GM12878 (cell line): Measurements from ENCODE around the gene DYRK1B. TPM values are rescaled to one million over a fixed set of nuclear protein-coding genes. Genes with fewer than 3 reads are reported as not detected.

ENCODE experiments used
- ATAC-seq: fragments of 200-7000 bp; cut with Tn5 transposase; 3 replicates; pipeline ENCODE4 v1.9.1; 2020; ENCODE audit warnings: mild to moderate bottlenecking, moderate library complexity
- BruUV-seq: library from RNA; stranded (reverse); fragments of 400-500 nt; replicated peaks from 2 replicates; lab custom pipeline; 2021; lab: Mats Ljungman, UMichigan
- CTCF ChIA-PET: fragments of 300-600 bp; sonication (Branson Sonifier 250); formaldehyde crosslinking; extraction: SDS; loops from one replicate; lab custom pipeline; 2021; ENCODE audit warnings: inconsistent platforms; lab: Yijun Ruan, JAX
- POLR2A ChIA-PET: fragments of 350-600 bp; formaldehyde crosslinking; extraction: SDS; loops from one replicate; lab custom pipeline; 2021; ENCODE audit warnings: inconsistent platforms; lab: Charles Lee
- RAD21 ChIA-PET: fragments of 300-600 bp; sonication (Branson Sonifier 250); formaldehyde crosslinking; loops from one replicate; lab custom pipeline; 2023; ENCODE audit warnings: antibody characterized with exemption; ENCODE audit not compliant: unreplicated experiment; lab: Charles Lee
- SMC1A ChIA-PET: fragments of 300-600 bp; sonication (Branson Sonifier 250); formaldehyde crosslinking; loops from one replicate; lab custom pipeline; 2023; ENCODE audit not compliant: unreplicated experiment, uncharacterized antibody; lab: Charles Lee
- DNase-seq: peaks from one replicate; pipeline ENCODE4 v3.0.0-alpha.2; 2011; ENCODE audit warnings: low read depth, low spot score
- FAIRE-seq: peaks from 3 replicates; lab custom pipeline; 2011; peaks lifted over from hg19 to GRCh38; lab: Jason Lieb, UNC
- H2AFZ ChIP-seq: 2 replicates; pipeline ENCODE4 v1.6.0; 2011; ENCODE audit warnings: low read depth, low read length, control low read depth; ENCODE audit not compliant: control insufficient read depth
- H3K27ac ChIP-seq: 2 replicates; pipeline ENCODE4 v1.5.1; 2011; ENCODE audit warnings: control low read depth; ENCODE audit not compliant: control insufficient read depth, insufficient read depth
- H3K27me3 ChIP-seq, 2 experiments: replicated peaks in 1 of 2; 2 replicates each; pipeline versions ENCODE4 v1.6.0 to v1.6.1; 2011; ENCODE audit warnings: low read length in 1 of 2; ENCODE audit not compliant: control insufficient read depth in 2 of 2, insufficient read depth in 2 of 2
- H3K36me3 ChIP-seq, 2 experiments: 2 replicates each; pipeline ENCODE4 v1.5.1; 2011; ENCODE audit warnings: low read length in 1 of 2; ENCODE audit not compliant: control insufficient read depth in 2 of 2, insufficient read depth in 2 of 2
- H3K4me1 ChIP-seq: 2 replicates; pipeline ENCODE4 v1.6.1; 2011; ENCODE audit warnings: mild to moderate bottlenecking, low read length, moderate library complexity, mixed read lengths; ENCODE audit not compliant: control insufficient read depth, insufficient read depth
- H3K4me2 ChIP-seq: 2 replicates; pipeline ENCODE4 v1.6.0; 2011; ENCODE audit warnings: control low read depth; ENCODE audit not compliant: control insufficient read depth, insufficient read depth
- H3K4me3 ChIP-seq: fragments of 200-600 bp; sonication (generic); 2 replicates; pipeline ENCODE4 v1.5.1; 2016
- H3K79me2 ChIP-seq: 2 replicates; pipeline ENCODE4 v1.6.0; 2011; ENCODE audit warnings: low read length; ENCODE audit not compliant: control insufficient read depth, insufficient read depth
- H3K9ac ChIP-seq: 2 replicates; pipeline ENCODE4 v1.8.0; 2011; ENCODE audit warnings: low read length, control low read depth, mixed read lengths; ENCODE audit not compliant: control insufficient read depth, insufficient read depth
- H3K9me3 ChIP-seq: replicated peaks from 3 replicates; pipeline ENCODE4 v1.5.1; 2011; ENCODE audit warnings: mild to moderate bottlenecking, low read length; ENCODE audit not compliant: control insufficient read depth, insufficient read depth
- H4K20me1 ChIP-seq: 2 replicates; pipeline ENCODE4 v1.6.0; 2011; ENCODE audit not compliant: control insufficient read depth, insufficient read depth
- HCFC1 ChIP-seq: fragments of 150-350 bp; IDR thresholded peaks from 2 replicates; pipeline ENCODE4 v1.6.1; 2014; ENCODE audit warnings: low read length
- HDGF ChIP-seq: fragments of 450-650 bp; IDR thresholded peaks from 2 replicates; pipeline ENCODE4 v1.6.1; 2016; ENCODE audit warnings: antibody characterized with exemption
- MTA3 ChIP-seq: IDR thresholded peaks from 2 replicates; pipeline ENCODE4 v1.6.1; 2012; ENCODE audit warnings: low read length, inconsistent platforms, borderline replicate concordance
- NBN ChIP-seq: fragments of 450-650 bp; IDR thresholded peaks from 2 replicates; pipeline ENCODE4 v1.6.1; 2016
- NR2C1 ChIP-seq: fragments of 450-650 bp; IDR thresholded peaks from 2 replicates; pipeline ENCODE4 v1.6.1; 2017; ENCODE audit warnings: antibody characterized with exemption, mild to moderate bottlenecking, moderate library complexity
- SMC3 ChIP-seq: IDR thresholded peaks from 2 replicates; pipeline ENCODE4 v1.6.1; 2011; ENCODE audit warnings: low read length, improper control_type of control experiment, borderline replicate concordance
- USF1 ChIP-seq: IDR thresholded peaks from 2 replicates; pipeline ENCODE4 v1.6.1; 2011; ENCODE audit warnings: borderline replicate concordance, low read depth, mild to moderate bottlenecking, moderate library complexity, mixed read lengths, low read length; ENCODE audit not compliant: insufficient read depth; ENCODE audit errors: extremely low read length
- YY1 ChIP-seq: IDR thresholded peaks from 2 replicates; pipeline ENCODE4 v1.6.1; 2011; ENCODE audit warnings: low read depth, mild to moderate bottlenecking, low read length
- ZBTB11 ChIP-seq: fragments of 450-650 bp; formaldehyde crosslinking; IDR thresholded peaks from 2 replicates; pipeline ENCODE4 v1.5.0; 2022; ENCODE audit warnings: mild to moderate bottlenecking, missing genetic modification characterization
- WGBS: methylation state at CpG from one replicate; pipeline ENCODE4 v1.1.6; 2016; ENCODE audit warnings: low lambda C conversion rate; ENCODE audit not compliant: insufficient replicate concordance, insufficient coverage; ENCODE audit errors: missing lambda C conversion rate; 5-methylcytosine and 5-hydroxymethylcytosine counted together
- in situ Hi-C: fragments of 300-500 bp; cut with MboI; formaldehyde crosslinking; loops from 9 replicates; pipeline ENCODE4 v1.14.3; 2018; ENCODE audit warnings: mixed read lengths
- intact Hi-C: fragments of 100-400 bp; cut with micrococcal nuclease; formaldehyde crosslinking; loops from one replicate; pipeline ENCODE4 v1.14.2; 2022; ENCODE audit not compliant: unreplicated experiment
- polyA plus RNA-seq, 11 experiments: library from polyadenylated mRNA; depleted of rRNA in 4 of 11; unstranded in 6 of 11; stranded (reverse) in 5 of 11; fragments of >200 nt; fragmentation: Nextera tagmentation in 4 of 11; fragmentation: Illumina TruSeq in 1 of 11; extraction: Ambion mirVana in 4 of 11; extraction: Trizol in 1 of 11; gene quantifications; 1 replicate in 1 of 11; 2 replicates in 10 of 11; pipeline versions ENCODE4 v1.2.1 to v1.2.3, GENCODE V29; 2011 to 2016; ENCODE audit warnings: inconsistent platforms in 2 of 11, missing spikeins in 2 of 11, low read depth in 1 of 11
- total RNA-seq, 4 experiments: library from RNA; depleted of rRNA in 3 of 4; stranded (reverse); fragments of >200 nt in 3 of 4; fragmentation: Illumina TruSeq in 1 of 4; extraction: Trizol in 1 of 4; gene quantifications; 2 replicates each; pipeline versions ENCODE4 v1.2.1 to v1.2.3, GENCODE V29; 2013 to 2021
- TF ChIP-seq, protein P1 (sequence below): IDR thresholded peaks from 2 replicates; pipeline ENCODE4 v1.6.1; 2011; ENCODE audit warnings: mild to moderate bottlenecking, low read depth, low read length, moderate library complexity; ENCODE audit not compliant: insufficient replicate concordance

The DYRK1B gene
- total and polyA plus RNA-seq, 10 of the 15 experiments (the other 5 are each of a cell fraction or from before 2014, with no cell fraction given) = 0.07 to 10.2 (median 3.4) TPM; not detected in 1

DNA sequence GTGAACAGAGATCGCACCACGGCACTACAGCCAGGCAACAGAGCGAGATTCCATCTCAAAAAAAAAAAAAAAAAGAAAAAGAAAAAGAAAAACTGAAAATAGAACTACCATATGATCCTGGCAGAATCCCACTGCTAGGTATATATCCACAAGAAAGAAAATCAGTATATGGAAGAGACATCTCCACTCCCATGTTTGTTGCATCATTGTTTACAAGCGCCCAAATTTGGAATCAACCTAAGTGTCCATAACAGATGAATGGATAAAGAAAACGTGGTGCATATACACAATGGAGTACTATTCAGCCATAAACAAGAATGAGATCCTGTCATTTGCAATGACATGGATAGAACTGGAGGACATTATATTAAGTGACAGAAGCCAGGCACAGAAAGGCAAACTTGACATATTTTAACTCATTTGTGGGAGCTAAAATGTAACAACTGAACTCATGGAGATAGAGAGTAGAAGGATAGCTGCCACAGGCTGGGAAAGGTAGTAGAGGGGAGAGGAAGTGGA lies 26.1 kb downstream of the DYRK1B start:
- SMC1A ChIA-PET = interaction anchor here (0.7 to 3.4 kb wide), 4 partner anchors 16 to 299 kb away, joined by 3 to 22 read pairs (median 4); no protein-coding TSS in a partner anchor
- POLR2A ChIA-PET = interaction anchor here (0.5 to 1.4 kb wide), 3 partner anchors 12 to 26 kb away, joined by 3 to 10 read pairs (median 7); partner anchors contain the start of gene DYRK1B
- no peaks in the 10 kb centered on the region for H3K79me2 ChIP-seq
- H3K9ac ChIP-seq = no peak overlapping the region
- no peak overlapping the region for H3K4me2 ChIP-seq
- DNase-seq (no peak), FAIRE-seq (no peak), ATAC-seq (no peak)
- no TSS peak for BruUV-seq
- H4K20me1 ChIP-seq = no peaks in the 10 kb centered on the region
- WGBS = 53% methylated on average over 5 of the region's 5 CpGs
- no peaks in the 10 kb centered on the region for H3K27me3 ChIP-seq
- no peak overlapping the region for H3K27ac ChIP-seq
- no peak for TF ChIP-seq USF1
- TF ChIP-seq NR2C1 = no peak
- no peak for TF ChIP-seq HCFC1
- no peak for TF ChIP-seq ZBTB11 (CRISPR knock-in tag)
- no peak for TF ChIP-seq MTA3
- TF ChIP-seq, protein P1, sequence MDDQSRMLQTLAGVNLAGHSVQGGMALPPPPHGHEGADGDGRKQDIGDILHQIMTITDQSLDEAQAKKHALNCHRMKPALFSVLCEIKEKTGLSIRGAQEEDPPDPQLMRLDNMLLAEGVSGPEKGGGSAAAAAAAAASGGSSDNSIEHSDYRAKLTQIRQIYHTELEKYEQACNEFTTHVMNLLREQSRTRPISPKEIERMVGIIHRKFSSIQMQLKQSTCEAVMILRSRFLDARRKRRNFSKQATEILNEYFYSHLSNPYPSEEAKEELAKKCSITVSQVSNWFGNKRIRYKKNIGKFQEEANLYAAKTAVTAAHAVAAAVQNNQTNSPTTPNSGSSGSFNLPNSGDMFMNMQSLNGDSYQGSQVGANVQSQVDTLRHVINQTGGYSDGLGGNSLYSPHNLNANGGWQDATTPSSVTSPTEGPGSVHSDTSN = no peak
- TF ChIP-seq YY1 = no peak
- no peak for TF ChIP-seq NBN
- TF ChIP-seq SMC3 = no peak
- TF ChIP-seq HDGF = no peak
- RAD21 ChIA-PET = no interaction called here
- no peak overlapping the region for H2AFZ ChIP-seq
- H3K4me1 ChIP-seq = no peaks in the 10 kb centered on the region
- no peaks in the 10 kb centered on the region; the same call in 2 of the 3 replicates for H3K9me3 ChIP-seq
- H3K36me3 ChIP-seq = no peaks in the 10 kb centered on the region
- intact Hi-C loops = no loop called here
- in situ Hi-C loops = no loop called here
- CTCF ChIA-PET = interaction anchor here (0.8 to 1.9 kb wide), 4 partner anchors 15 to 135 kb away, joined by 3 to 13 read pairs (median 5); no protein-coding TSS in a partner anchor
- no peak overlapping the region for H3K4me3 ChIP-seq
